GDM1 (cell line): Measurements from ENCODE around the gene ANK3.
"Not testable (repeated sequence)": the region's sequence is repeated elsewhere in the genome, so short reads cannot be mapped to it uniquely, and the experiment has no call there.

Source experiments
- DNase-seq: peaks from one replicate; lab custom pipeline; 2025; lab: John Stamatoyannopoulos, UW

Gene ANK3

GRCh38 chr10:60305380-60305892, 84.2 kb downstream of the ANK3 start:
- DNase-seq: no peak

GRCh38 chr10:60304829-60305379, 84.8 kb downstream of the ANK3 start:
- DNase-seq: no peak

- no peak for DNase-seq
Observed at GRCh38 chr10:60303778-60304177, 85.9 kb downstream of the ANK3 start.

DNA sequence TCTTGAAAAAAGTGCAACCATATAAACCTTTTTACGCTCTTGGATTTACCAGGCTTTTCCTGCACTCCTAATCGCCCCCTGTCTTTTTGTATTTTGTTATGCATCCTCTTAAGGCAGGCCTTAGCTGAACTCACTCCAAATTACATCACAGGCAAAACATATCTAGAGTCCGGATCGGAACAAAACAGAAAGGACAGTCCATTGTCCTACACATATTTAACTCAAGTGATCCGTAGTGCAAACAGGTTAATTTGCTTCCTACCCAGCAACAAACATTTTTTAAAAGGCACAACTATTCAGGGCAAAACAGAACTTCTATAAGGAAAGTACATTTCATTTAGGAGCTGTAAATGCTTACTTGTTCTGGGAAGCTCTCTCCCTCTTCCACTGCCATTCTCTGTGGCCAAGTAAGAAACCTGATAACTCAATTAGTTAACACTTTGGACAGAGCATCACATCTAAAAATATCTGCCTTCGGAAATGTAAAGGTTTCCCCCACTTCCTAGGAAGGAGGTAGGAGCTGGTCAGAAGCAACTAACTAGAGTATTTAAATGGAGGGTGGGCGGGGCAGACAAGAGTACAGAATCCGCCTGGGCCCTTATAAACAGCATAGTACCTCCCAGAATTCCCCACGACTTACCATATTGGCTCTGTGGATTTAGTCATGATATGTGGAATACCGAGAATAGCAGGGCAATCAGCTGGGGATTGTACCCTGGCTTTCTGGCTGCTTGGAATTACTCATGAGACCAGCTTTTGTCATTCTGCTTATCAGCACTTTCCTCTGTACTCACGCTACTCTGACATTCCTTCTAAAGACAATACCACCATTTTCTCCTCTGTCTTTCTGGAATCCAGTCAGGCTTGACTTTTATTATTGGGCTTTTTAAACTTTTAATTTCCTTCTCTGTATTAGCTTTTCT, 89.5 kb downstream of the ANK3 start:
- no peak for DNase-seq

- no peak for DNase-seq
Observed at GRCh38 chr10:60299390-60299778, 90.3 kb downstream of the ANK3 start.

DNA sequence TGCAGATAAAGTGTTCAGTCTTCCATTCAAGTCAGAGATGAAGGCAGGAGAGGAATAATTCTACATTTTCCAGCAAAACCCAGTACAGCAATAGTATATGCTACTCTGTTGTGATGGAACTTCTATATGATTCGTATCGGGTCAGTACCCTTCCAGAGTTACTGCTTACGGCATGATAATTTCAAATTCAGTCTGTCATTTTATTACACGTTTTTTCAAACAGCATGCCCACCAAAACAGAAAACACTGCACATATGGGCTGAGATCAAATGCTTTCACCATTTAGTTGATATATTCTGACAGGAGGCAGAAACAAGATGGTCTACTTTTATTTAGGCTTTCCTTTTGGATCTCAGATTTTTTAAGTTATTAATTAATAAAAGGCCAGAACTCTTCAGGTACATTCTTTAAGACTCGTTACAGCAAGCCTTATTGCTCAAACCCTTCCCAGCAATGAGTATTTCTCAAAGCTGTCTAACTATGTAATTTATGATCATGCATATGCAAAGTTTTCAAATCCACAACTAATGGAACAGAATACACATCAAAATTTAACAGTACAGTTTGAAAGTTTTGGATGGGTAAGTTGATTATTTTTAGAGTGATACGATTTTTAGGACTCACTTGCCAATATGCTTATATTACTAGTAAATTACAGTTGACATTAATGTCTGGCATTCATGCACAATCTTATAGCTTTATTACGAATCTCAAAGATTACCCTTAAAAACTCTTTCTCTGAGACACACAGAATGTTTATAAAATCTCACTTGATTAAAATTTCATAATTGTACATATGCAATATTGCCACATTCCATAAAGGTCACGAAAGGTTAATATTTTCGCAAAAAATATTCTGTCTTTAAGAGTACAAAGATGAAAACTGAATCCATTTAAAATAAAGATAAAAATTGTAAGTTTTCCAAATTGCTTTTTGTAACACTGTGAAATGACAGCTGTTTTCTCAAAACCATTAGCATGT, 91.0 kb downstream of the ANK3 start:
- no peak for DNase-seq

- DNase-seq: no peak
Observed at GRCh38 chr10:60296073-60296472, 93.6 kb downstream of the ANK3 start.

- no peak for DNase-seq
Observed at GRCh38 chr10:60295028-60295937, 94.4 kb downstream of the ANK3 start.

- no peak for DNase-seq
Observed at GRCh38 chr10:60293581-60294175, 96.0 kb downstream of the ANK3 start.

DNA sequence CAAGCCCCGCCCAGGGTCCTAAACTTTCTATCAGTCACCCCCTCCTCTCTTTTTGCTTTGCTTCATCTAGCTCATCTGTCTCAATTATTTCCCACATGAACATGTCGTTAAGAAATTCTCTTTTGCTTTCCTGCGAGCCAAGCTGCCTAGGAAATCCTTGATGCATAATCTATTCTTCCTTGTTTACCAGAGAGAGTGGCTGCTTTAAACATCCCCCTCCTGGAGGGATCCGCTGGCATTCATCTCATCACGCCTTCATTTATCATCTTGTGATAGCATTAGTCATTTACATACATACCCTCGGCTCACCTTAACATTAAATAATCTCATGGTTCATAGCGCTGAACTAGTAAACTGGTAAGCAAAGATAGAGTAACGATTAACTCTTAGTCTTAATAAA, 96.7 kb downstream of the ANK3 start:
- no peak for DNase-seq

GRCh38 chr10:60292536-60292935, 97.1 kb downstream of the ANK3 start:
- not testable (repeated sequence) for DNase-seq

DNA sequence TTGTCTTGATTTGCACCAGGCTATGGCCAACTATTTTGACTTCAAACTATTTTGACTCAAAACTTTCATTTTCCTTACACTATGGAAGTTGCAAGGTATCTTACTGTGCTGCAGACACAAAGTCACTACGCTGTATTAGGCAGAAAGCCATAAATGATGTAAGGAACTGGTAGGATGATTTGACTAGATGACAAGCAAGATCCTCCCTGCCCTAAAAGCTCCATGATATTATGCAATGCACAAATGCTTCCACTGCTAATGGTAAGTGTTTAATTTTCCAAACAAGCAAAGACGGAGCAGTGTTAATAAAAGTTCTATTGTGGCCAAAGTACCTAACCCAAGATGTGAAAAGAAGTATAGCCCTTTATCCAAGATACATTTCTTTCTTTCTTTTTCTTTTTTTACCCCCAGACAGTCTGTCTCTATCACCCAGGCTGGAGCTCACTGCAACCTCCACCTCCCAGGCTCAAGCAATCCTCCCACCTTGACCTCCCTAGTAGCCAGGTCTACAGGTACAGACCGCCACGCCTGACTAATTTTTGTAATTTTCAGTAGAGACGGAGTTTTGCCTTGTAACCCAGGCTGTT, 98.2 kb downstream of the ANK3 start:
- no peak for DNase-seq

- DNase-seq: no peak
Observed at GRCh38 chr10:60290558-60290957, 99.1 kb downstream of the ANK3 start.

DNA sequence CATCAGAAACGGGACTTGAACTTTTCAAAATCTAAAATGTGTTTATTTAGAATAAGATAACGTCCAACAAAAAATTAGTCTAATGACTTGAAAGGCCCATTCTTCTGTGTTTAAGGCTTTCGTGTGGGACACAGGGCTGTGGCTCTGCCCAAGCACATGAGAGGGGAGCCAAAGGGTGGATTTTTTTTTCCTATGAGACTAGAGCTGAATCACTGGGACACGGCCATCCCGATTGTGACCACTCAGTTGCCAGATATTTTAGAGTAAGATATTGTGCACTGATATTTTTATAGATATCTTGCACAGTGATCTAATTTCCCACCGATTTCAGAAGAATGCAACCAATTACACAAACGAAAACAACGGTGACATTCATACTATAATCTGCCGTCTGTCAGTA, 99.9 kb downstream of the ANK3 start:
- no peak for DNase-seq

DNA sequence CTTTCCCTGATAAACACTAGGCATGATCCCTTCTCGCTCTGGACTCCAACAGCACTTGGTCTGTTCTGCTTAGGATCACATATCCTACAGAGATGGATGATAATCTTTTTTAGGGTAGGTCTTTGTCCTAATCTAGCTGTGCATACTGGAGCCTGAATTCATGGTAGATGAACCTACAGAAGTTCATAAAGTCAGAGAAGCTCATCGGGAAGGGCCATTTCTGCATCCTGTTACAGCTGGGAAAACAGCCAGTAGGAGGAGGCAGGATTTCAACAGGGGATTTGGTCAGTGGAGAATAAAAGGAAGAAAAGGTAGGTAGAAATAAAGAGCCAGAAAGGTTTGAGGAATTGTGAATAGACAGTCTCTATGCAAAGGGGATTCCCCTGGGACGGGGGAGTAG, 101.4 kb downstream of the ANK3 start:
- DNase-seq: no peak

- no peak for DNase-seq
Observed at GRCh38 chr10:60286559-60286958, 103.1 kb downstream of the ANK3 start.

- DNase-seq: no peak
Observed at GRCh38 chr10:60283397-60283796, 106.3 kb downstream of the ANK3 start.

DNA sequence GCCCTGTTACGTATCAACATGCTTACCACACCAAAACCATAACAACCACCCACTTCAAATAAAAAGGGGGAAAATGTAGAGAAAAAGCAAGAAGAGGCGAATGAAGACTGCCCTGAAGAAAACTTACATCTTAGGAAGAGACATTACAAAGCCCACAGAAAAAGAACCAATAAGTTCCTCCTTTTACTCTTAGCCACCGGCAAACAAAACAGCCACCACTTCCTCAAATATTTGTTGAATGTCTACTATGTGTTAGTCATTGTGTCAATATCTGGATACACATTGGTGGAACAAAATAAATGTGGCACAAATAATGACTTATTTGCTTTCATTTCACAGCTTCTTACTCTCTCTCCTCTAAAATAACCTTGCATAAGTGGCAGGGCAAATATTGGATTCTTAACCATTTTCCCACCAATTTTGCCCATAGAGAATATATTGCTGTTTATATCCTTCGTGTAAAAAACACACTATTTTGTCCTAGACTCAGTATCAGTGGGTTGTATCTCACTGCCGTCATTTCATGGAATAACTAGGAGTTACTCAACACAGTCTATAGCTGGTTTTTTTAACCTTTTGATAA, 106.8 kb downstream of the ANK3 start:
- DNase-seq: peak; percentile 53

DNA sequence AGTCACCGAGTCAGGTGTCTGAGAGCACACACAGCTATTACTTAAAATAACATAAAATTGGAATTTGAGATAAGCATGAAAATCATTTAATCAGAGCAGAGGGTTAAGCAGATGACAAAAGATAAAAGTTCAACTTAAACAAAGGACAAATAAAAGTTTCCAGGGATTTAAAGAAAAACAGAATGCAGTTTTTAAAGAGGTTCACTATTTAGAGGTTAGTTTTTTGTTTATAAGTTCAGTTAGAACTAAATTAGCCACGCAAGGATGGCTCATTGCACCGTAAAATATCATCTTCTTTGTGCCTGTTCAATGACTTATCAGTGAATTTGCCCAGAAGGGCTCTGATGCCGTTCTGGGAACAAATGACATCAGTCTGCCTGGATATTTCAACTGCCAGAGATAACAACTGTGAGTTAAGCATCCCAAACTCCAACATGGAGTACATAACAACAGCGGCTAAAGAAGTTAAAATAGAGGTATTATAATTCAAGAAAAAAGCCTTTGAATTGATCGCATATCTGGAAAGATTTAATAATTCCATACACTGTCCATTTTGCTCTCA, 107.8 kb downstream of the ANK3 start:
- no peak for DNase-seq

DNA sequence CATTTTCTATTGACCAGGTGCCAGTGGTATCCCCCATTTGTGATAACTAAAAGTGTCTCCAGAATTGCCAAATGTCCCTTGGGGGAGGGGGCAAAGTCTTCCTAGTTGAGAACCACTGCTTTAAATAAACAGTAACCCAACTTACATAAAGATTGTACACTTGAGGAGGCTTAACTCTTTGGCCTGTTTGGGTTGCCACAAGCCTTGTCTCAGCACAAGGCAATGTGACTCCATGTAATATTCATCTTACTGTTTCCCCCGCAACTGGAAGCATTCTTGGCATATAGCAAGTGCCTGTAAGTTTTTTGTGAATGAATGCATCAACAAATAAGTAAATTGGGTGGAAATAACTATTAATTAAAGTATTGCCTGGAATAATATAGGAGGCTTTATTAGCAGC, 108.3 kb downstream of the ANK3 start:
- DNase-seq: no peak
